Measurements from ENCODE around the gene KAZALD1.

KAZALD1 gene

DNA sequence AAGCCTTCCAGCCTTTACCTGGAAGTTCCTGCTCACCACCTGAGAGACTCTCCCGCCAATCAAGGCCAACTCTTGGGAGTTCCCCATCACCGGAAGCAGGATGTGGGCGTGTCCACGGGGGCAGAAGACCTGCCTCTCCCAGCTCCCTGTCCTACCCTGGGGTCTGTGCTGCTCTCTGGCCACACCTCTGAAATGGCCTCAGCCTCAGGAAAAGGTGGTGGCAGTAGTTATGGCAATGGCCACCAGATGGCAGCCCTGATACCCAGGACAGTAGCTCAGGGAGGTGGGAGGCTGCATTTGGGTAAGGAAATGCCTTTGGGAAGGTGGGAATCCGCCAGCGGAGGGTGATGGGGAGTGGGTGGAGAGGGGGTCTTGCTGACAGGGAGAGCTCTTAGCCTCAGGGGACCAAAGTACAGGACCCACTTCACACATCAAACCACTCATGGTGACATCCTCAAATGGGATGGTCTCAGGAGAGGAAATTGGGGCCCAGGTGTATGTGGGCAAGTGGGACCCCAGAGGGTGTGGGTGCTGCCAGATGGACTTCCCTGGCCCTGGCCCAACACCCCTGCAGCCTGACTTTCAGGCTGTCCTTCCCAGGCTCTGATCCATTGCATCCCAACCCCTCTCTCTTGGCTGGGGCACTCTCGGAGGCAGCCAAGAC, 33.9 kb downstream of the KAZALD1 start:
- DNase-seq (ENCODE audit: low read depth): peak; percentile 43

DNA sequence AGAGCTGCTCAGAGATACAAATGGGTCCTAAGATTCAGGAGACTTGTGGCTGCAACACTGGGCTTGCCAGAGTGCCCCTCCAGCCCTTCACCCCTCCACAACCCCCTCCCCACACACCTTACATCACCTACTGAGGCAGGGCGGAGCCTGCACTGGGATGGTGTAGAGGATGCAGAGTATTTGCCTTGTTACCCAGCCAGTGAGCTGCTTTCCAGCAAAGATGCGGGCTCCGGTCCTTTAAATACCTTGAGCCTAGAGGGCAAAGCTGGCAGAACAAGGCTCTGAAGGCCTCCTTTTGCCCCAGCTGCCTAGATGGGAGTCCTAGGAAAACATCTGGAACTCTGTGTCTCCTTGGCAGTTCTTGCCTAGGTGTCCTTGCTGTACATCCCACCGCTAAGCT, 34.6 kb downstream of the KAZALD1 start:
- DNase-seq (ENCODE audit: low read depth): no peak

DNA sequence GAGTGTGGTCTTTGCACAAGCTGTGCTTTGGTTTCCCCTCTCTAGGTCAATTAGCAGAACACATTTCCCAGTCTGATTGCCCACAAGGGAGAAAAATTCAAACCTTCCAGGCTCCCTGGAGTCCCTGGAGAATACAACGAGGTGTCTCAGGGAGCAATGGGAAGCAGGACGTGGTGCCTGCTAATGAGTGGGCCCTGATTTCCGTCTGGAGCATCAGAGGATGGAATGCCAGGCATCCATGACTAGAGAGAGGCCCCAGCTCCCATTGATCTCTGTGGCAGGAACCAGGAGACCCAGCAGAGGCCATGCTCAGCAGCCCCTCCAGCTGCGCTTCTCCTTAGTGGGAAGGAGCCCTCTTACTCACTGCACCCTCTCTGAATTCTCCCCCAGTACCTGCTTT, 36.1 kb downstream of the KAZALD1 start:
- DNase-seq (ENCODE audit: low read depth): no peak

DNA sequence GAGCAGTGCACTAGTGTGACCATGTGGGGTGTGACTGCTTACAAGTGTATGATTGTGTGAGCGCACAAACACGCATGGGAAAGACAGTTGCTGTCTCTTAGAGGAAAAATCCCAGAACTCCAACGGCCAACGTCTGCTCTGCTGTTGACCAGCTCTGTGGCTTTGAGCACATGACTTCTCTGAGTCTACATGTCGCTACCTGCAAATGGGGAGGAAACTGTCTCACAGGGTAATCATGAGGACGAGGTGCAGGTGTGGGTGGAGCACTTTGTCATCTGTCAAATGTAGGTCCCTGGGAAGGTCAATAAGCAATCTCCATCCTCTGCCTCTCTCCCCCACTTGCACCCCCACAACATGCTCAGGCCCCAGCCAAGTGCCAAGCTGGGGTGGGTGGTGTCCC, 38.1 kb downstream of the KAZALD1 start:
- DNase-seq (ENCODE audit: low read depth): no peak

DNA sequence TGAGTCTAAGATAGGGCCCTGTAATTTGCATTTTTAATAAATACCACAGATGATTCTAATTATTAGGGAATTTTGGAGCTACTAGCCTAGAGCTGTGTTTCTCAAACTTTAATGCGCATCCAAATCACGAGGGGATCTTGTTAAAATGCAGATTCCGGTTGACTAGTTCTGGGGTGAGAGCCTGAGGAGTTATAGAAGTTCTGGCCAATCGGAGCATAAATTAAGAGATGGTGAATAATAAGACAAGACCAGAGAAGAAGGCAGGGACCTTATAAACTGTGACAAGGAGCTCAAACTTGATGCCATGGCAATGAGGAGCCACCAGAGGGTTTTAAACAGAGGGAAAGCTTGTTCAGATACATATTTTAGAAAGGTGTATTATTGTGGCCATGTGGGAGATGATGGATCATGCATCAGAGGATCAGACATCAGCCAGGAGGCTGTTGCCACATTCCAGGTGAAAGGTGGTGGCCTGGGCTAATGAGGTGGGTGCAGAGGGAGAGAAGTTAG, 39.6 kb downstream of the KAZALD1 start:
- no peak for DNase-seq (ENCODE audit: low read depth)

DNA sequence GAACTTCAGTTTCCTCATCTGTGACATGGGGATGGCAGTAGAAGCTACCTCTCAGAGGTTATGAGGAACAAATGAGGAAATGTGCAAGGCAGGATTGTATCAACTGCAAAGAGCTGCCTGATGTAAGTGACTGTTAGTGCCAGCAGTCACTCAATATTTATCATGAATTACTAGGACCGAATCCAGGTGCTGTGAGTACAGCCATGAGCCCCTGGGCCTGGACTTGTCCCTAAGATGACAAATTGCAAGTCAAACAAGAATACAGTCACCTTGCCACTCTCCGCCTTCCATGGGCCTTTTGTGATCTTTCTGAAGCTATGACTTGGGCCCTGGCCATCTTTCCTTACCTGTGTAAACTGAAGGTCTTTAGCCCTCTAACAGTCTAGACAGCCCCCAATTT, 41.6 kb downstream of the KAZALD1 start:
- no peak for DNase-seq (ENCODE audit: low read depth)

DNA sequence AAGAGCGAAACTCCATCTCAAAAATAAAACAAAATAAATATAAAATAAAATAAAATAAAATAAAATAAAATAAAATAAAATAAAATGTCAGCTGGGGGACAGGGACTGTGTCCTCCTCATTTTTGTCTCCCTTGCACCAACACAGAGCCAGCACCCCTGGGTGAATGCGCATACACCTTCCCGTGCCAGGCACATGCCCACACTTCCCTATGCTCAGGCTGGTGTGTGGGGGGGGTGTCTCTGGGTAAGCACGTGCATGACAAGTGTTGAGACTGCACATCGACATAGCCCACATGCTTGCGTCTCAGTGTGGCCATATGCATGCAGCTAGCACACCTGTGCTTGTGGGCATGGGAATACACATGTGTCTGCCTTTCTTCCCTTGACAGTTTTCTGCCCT, 44.6 kb downstream of the KAZALD1 start:
- no peak for DNase-seq (ENCODE audit: low read depth)

DNA sequence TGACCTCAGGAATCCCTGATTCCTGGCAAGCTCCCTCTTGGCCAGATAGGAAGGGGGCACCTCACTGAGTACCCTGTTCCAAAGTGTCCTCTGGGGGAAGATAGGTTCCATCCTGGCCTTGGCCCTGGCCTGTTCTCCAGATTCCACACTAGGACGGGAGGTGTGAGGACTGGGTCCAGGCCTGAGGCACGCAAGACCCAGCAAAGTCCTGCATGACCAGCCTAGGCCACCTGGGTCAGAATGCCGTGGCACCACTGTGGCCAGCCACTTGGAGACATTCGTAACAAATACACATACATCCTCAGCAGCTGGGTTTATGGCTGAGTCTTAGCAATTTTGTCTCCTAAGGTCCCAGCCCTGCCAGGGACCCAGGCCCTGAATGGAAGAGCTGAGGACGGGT, 46.0 kb downstream of the KAZALD1 start:
- DNase-seq (ENCODE audit: low read depth): no peak

DNA sequence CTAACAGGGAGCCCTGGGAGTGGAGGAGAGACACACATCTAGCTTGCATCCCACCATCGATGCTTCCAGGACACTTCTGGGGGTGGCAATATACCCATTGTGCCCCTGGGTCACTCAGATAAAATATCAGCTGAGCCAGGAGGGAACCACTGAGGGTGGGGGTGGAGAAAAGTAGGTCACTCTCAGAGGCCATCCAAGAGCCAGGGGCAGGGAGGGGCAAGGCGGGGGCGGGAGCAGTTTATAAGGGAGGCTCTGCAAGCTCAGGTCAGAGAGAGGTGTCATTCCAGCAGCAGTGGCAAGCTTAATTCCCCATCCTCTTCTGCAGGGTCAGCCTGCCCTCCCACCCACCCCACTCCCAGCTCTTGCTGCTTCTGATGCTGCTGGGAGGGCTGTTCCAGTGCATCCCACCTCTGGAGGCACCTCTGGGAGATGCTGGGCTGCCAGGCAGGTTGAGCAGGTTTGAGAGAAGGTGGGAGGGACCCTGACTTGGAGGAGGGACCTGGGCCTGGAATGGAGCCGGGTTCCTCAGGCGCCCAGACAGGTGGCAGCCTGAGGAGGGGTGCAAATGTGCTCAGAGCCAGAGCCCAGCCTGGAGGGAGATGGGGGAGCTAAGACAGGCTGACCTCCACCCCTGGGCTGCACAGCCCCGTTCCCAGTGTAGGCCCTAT, 49.2 kb downstream of the KAZALD1 start:
- no peak for DNase-seq (ENCODE audit: low read depth)

DNA sequence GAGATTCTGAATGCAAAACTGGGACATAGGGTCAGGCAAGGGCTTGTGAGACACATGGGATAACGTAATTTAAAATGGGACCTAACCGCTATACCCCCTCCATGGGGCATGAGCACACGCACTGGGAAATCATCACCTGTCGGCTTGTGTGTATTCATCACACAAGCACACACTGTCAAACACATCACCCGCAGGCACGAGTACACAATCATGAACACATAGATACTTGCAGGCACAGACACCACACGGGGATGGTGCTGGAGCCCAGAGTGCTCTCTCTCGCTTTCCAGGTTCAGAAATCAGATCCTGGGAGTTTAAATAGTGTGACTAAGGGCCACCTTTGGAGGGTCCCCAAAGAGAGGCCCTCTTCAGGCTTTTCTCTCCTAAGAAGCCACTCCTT, 49.8 kb downstream of the KAZALD1 start:
- no peak for DNase-seq (ENCODE audit: low read depth)

DNA sequence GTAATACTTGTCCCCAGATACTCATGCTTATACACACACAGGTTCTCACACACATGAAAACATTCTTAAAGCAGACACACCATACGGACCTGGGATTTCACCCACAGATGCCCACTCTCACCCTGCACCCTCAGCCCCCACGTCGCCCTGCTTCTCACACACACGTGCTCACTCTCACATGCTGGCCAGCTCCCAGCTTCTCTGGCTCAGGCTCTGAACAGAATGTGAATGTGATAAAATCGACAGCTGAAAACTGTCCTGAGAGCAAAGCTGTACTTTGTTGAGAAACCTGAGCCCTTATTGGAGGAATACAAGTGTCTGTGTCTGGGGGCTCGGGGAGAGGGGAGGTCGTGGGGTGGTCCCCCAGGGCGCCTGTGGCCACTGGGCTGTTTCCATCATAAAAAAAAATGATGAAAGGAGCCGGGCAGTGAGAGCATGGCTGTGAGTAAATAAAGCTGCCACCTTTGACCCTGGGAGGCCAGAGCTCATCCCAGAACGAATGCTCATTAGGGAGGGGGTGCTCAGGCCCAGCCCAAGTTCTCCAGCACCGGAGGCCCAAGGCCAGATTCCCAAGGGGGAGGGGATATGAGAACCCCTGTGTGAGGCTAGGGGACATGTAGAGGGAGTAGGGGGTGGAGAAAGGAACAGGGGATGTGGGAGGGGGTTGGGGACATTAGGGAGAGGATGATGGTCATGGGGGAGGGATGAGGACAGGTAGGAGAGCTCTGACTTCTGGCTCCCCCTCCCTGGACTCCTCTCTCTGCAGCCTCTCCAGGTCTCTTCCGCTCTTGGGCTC, 51.2 kb downstream of the KAZALD1 start:
- no peak for DNase-seq (ENCODE audit: low read depth)

DNA sequence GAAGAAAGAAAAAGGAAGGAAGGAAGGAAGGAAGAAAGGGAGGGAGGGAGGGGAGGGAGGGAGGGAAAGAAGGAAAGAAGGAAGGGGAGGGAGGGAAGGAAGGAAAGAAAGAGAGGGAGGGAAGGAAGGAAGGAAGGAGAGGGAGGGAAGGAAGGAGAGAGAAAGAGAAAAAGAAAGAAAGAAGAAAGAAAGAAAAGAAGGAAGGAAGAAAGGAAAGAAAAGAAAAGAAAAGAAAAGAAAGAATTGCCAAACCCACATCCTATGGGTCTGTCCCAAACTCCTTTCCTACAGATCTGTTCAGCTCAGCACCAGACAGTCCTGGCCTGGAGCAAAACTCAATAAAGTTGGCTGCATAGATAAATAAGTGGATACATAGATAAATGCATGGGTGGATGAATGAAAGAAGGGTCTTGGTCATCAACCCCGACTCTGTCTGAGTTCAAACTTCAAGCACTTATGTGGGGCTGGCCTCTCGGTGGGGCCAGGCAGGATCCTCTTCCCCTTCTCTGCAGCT, 52.2 kb downstream of the KAZALD1 start:
- no peak for DNase-seq (ENCODE audit: low read depth)

DNA sequence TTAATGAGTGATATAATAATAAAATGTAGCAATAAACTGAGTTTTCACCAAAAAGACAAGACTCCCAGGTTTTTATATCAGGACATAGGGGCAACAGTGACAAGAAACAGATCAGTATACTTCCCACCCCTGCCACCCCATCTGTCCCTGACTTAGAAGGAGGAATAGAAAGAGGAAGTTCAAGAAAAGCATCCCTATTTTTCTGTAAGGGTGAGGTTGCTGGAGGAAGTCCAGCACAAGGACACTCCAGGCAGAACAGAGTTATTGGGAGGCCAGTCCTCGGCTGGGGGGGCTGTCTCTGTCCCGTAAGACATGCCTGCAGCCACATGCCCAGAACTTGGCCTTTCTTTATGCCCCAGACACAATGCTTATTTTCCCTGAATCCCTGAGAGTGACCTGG, 52.9 kb downstream of the KAZALD1 start:
- no peak for DNase-seq (ENCODE audit: low read depth)

All from stimulated activated CD8-positive, alpha-beta memory T cell treated with anti-CD3 and anti-CD28 coated beads, Interleukin-7, amount 100 ng/mL, for 24 hours (primary cell).